ENCODE results near the gene CCDC180.

- no peak for TF ChIP-seq CTCF (IDR thresholded peaks at IDR 0.05)
- no peak for TF ChIP-seq POLR2A (IDR thresholded peaks at IDR 0.05)
Observed at GRCh38 chr9:97319395-97319794, 11.9 kb downstream of the CCDC180 start.
